GM12878 (cell line): ENCODE results near the gene S100A12. TPM values are rescaled to one million over a fixed set of nuclear protein-coding genes. Genes with fewer than 3 reads are reported as not detected.

Experiments
- FOXM1 ChIP-seq: IDR thresholded peaks from 2 replicates; pipeline ENCODE4 v1.6.1; 2012; ENCODE audit warnings: low read depth, mild to moderate bottlenecking, inconsistent platforms, low read length, moderate library complexity
- RUNX3 ChIP-seq: IDR thresholded peaks from 2 replicates; pipeline ENCODE4 v1.6.1; 2012; ENCODE audit warnings: low read length, inconsistent platforms
- SIX5 ChIP-seq: IDR thresholded peaks from 2 replicates; pipeline ENCODE4 v1.6.1; 2011; ENCODE audit warnings: mild to moderate bottlenecking, low read depth, low read length, moderate library complexity; ENCODE audit not compliant: severe bottlenecking
- SMAD5 ChIP-seq: IDR thresholded peaks from 2 replicates; pipeline ENCODE4 v1.6.1; 2016; ENCODE audit warnings: antibody characterized with exemption, low read depth
- polyA plus RNA-seq, 11 experiments: library from polyadenylated mRNA; depleted of rRNA in 4 of 11; unstranded in 6 of 11; stranded (reverse) in 5 of 11; fragments of >200 nt; fragmentation: Nextera tagmentation in 4 of 11; fragmentation: Illumina TruSeq in 1 of 11; extraction: Ambion mirVana in 4 of 11; extraction: Trizol in 1 of 11; gene quantifications; 1 replicate in 1 of 11; 2 replicates in 10 of 11; pipeline versions ENCODE4 v1.2.1 to v1.2.3, GENCODE V29; 2011 to 2016; ENCODE audit warnings: inconsistent platforms in 2 of 11, missing spikeins in 2 of 11, low read depth in 1 of 11
- total RNA-seq, 4 experiments: library from RNA; depleted of rRNA in 3 of 4; stranded (reverse); fragments of >200 nt in 3 of 4; fragmentation: Illumina TruSeq in 1 of 4; extraction: Trizol in 1 of 4; gene quantifications; 2 replicates each; pipeline versions ENCODE4 v1.2.1 to v1.2.3, GENCODE V29; 2013 to 2021
- TF ChIP-seq, protein P1 (sequence below): fragments of 450-650 bp; IDR thresholded peaks from 2 replicates; pipeline ENCODE4 v1.6.1; 2017; ENCODE audit warnings: mild to moderate bottlenecking, moderate library complexity
- TF ChIP-seq, protein P2 (sequence below): fragments of 450-650 bp; IDR thresholded peaks from 2 replicates; pipeline ENCODE4 v1.6.1; 2016; ENCODE audit warnings: mild to moderate bottlenecking
- TF ChIP-seq, protein P3 (sequence below): IDR thresholded peaks from 2 replicates; pipeline ENCODE4 v1.6.1; 2012; ENCODE audit warnings: improper control_type of control experiment, low read depth, low read length; ENCODE audit not compliant: insufficient replicate concordance

Gene S100A12
- total and polyA plus RNA-seq, 10 of the 15 experiments (the other 5 are each of a cell fraction or from before 2014, with no cell fraction given): not detected

DNA sequence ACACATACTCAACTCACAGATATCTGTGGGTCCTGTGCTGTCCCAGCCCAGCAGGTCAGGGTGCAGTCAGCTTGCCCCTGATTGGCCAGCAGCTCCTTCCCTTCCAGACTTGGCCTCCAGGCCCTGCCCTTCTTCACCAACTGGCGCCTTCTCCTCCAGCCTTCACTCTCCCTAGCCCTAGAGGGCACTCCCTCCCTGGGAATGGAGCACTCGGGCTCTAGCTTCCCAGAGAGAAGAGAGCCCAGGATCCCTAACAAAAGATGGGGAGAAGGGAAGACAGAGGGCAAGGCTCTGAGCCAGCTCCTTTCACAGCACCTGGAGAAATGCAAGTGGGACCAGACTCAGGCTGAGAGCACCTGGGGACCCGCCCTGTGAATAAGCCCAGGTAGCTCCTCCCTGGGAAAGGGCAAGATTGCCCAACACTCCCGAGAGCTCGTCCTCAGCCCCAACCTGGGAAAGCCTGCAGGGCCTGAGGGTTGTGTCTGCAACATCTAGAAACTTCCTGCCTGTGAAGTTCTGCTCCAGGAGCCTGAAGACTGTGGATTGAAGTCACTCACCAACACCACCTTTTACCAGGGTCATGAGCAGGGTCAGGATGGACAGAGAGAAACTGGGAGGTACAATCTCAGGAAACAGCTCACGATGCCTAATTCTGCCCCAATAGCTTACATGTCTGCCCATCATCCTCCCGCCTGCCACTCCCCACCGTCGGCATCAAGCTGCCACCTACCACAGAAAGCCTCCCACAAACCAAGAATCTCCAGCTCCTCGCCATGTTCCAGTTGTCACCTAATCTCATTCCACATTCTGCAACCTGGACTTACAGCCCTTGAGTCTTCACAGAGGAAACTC is 26.7 kb downstream of the S100A12 start, which contains the start of gene PGLYRP4 (continued):
- TF ChIP-seq, protein P1, sequence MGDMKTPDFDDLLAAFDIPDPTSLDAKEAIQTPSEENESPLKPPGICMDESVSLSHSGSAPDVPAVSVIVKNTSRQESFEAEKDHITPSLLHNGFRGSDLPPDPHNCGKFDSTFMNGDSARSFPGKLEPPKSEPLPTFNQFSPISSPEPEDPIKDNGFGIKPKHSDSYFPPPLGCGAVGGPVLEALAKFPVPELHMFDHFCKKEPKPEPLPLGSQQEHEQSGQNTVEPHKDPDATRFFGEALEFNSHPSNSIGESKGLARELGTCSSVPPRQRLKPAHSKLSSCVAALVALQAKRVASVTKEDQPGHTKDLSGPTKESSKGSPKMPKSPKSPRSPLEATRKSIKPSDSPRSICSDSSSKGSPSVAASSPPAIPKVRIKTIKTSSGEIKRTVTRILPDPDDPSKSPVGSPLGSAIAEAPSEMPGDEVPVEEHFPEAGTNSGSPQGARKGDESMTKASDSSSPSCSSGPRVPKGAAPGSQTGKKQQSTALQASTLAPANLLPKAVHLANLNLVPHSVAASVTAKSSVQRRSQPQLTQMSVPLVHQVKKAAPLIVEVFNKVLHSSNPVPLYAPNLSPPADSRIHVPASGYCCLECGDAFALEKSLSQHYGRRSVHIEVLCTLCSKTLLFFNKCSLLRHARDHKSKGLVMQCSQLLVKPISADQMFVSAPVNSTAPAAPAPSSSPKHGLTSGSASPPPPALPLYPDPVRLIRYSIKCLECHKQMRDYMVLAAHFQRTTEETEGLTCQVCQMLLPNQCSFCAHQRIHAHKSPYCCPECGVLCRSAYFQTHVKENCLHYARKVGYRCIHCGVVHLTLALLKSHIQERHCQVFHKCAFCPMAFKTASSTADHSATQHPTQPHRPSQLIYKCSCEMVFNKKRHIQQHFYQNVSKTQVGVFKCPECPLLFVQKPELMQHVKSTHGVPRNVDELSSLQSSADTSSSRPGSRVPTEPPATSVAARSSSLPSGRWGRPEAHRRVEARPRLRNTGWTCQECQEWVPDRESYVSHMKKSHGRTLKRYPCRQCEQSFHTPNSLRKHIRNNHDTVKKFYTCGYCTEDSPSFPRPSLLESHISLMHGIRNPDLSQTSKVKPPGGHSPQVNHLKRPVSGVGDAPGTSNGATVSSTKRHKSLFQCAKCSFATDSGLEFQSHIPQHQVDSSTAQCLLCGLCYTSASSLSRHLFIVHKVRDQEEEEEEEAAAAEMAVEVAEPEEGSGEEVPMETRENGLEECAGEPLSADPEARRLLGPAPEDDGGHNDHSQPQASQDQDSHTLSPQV: no peak
- TF ChIP-seq SIX5 (no peak), SMAD5 (no peak), RUNX3 (no peak), FOXM1 (no peak)
- TF ChIP-seq, protein P2, sequence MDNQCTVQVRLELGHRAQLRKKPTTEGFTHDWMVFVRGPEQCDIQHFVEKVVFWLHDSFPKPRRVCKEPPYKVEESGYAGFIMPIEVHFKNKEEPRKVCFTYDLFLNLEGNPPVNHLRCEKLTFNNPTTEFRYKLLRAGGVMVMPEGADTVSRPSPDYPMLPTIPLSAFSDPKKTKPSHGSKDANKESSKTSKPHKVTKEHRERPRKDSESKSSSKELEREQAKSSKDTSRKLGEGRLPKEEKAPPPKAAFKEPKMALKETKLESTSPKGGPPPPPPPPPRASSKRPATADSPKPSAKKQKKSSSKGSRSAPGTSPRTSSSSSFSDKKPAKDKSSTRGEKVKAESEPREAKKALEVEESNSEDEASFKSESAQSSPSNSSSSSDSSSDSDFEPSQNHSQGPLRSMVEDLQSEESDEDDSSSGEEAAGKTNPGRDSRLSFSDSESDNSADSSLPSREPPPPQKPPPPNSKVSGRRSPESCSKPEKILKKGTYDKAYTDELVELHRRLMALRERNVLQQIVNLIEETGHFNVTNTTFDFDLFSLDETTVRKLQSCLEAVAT: no peak
- TF ChIP-seq, protein P3, sequence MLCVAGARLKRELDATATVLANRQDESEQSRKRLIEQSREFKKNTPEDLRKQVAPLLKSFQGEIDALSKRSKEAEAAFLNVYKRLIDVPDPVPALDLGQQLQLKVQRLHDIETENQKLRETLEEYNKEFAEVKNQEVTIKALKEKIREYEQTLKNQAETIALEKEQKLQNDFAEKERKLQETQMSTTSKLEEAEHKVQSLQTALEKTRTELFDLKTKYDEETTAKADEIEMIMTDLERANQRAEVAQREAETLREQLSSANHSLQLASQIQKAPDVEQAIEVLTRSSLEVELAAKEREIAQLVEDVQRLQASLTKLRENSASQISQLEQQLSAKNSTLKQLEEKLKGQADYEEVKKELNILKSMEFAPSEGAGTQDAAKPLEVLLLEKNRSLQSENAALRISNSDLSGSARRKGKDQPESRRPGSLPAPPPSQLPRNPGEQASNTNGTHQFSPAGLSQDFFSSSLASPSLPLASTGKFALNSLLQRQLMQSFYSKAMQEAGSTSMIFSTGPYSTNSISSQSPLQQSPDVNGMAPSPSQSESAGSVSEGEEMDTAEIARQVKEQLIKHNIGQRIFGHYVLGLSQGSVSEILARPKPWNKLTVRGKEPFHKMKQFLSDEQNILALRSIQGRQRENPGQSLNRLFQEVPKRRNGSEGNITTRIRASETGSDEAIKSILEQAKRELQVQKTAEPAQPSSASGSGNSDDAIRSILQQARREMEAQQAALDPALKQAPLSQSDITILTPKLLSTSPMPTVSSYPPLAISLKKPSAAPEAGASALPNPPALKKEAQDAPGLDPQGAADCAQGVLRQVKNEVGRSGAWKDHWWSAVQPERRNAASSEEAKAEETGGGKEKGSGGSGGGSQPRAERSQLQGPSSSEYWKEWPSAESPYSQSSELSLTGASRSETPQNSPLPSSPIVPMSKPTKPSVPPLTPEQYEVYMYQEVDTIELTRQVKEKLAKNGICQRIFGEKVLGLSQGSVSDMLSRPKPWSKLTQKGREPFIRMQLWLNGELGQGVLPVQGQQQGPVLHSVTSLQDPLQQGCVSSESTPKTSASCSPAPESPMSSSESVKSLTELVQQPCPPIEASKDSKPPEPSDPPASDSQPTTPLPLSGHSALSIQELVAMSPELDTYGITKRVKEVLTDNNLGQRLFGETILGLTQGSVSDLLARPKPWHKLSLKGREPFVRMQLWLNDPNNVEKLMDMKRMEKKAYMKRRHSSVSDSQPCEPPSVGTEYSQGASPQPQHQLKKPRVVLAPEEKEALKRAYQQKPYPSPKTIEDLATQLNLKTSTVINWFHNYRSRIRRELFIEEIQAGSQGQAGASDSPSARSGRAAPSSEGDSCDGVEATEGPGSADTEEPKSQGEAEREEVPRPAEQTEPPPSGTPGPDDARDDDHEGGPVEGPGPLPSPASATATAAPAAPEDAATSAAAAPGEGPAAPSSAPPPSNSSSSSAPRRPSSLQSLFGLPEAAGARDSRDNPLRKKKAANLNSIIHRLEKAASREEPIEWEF: no peak
